Neural cell (in vitro differentiated cells): ENCODE measurements around the gene ASPSCR1.

ENCODE experiments used
- CTCF ChIP-seq: fragments of 450-650 bp; IDR thresholded peaks from 2 replicates; pipeline ENCODE4 v1.5.1; 2014; ENCODE audit warnings: antibody characterized with exemption, mild to moderate bottlenecking, moderate library complexity; ENCODE audit not compliant: poor library complexity, severe bottlenecking
- EP300 ChIP-seq: fragments of 450-650 bp; conservative IDR thresholded peaks from 2 replicates; pipeline ENCODE4 v1.6.1; 2014; ENCODE audit warnings: antibody characterized with exemption, mild to moderate bottlenecking, moderate library complexity; ENCODE audit not compliant: poor library complexity, severe bottlenecking

GRCh38 chr17:81967533-81968395, 9.7 kb upstream of the ASPSCR1 start:
- TF ChIP-seq EP300: no peak
- TF ChIP-seq CTCF: no peak
